A673 (cell line): ENCODE measurements around the gene SERINC3. TPM values are rescaled to one million over a fixed set of nuclear protein-coding genes. Genes with fewer than 3 reads are reported as not detected.
A peak's percentile ranks its signal among the peaks of the same experiment; 100 is the strongest.

Source experiments
- BruUV-seq: library from RNA; stranded (reverse); fragments of 400-500 nt; replicated peaks from 2 replicates; lab custom pipeline; 2021; lab: Mats Ljungman, UMichigan
- CTCF ChIA-PET: fragments of 300-600 bp; sonication (Branson Sonifier 250); formaldehyde crosslinking; loops from one replicate; lab custom pipeline; 2022; ENCODE audit warnings: antibody characterized with exemption; lab: Charles Lee
- POLR2A ChIA-PET: fragments of 300-600 bp; sonication (Branson Sonifier 250); formaldehyde crosslinking; loops from one replicate; lab custom pipeline; 2022; ENCODE audit warnings: antibody characterized with exemption; ENCODE audit not compliant: low non-redundant PET; lab: Charles Lee
- DNase-seq: peaks from one replicate; pipeline ENCODE4 v3.0.0-alpha.2; 2015; ENCODE audit warnings: low spot score
- H3K27ac ChIP-seq: fragments of 200-600 bp; sonication (generic); 2 replicates; pipeline ENCODE4 v1.5.1; 2016; ENCODE audit warnings: mixed run types, low read depth, mild to moderate bottlenecking, mixed read lengths, antibody characterized with exemption, low read length; ENCODE audit not compliant: poor library complexity, severe bottlenecking
- H3K27me3 ChIP-seq: fragments of 200-600 bp; sonication (generic); replicated peaks from 2 replicates; pipeline ENCODE4 v1.6.1; 2017; ENCODE audit warnings: mixed run types, low read depth, mild to moderate bottlenecking, mixed read lengths, antibody characterized with exemption, low read length; ENCODE audit not compliant: insufficient read depth, poor library complexity
- H3K36me3 ChIP-seq: fragments of 200-600 bp; sonication (generic); 2 replicates; pipeline ENCODE4 v1.6.1; 2016; ENCODE audit warnings: mixed run types, mild to moderate bottlenecking, mixed read lengths, antibody characterized with exemption, low read length; ENCODE audit not compliant: insufficient read depth, poor library complexity, severe bottlenecking
- H3K4me1 ChIP-seq: fragments of 200-600 bp; sonication (generic); 2 replicates; pipeline ENCODE4 v1.6.1; 2017; ENCODE audit warnings: mixed run types, mild to moderate bottlenecking, mixed read lengths, antibody characterized with exemption, low read length; ENCODE audit not compliant: insufficient read depth, poor library complexity, severe bottlenecking
- H3K4me3 ChIP-seq: fragments of 200-600 bp; sonication (generic); 2 replicates; pipeline ENCODE4 v1.5.1; 2016; ENCODE audit warnings: low read depth, mixed run types, mild to moderate bottlenecking, mixed read lengths, low read length; ENCODE audit not compliant: poor library complexity, severe bottlenecking
- H3K9me3 ChIP-seq: fragments of 200-600 bp; sonication (generic); 2 replicates; pipeline ENCODE4 v1.6.1; 2016; ENCODE audit warnings: mixed run types, low read depth, mild to moderate bottlenecking, mixed read lengths, antibody characterized with exemption, low read length; ENCODE audit not compliant: poor library complexity, severe bottlenecking
- EZH2 ChIP-seq: fragments of 200-600 bp; sonication (generic); IDR thresholded peaks from 2 replicates; pipeline ENCODE4 v1.6.1; 2017; ENCODE audit warnings: borderline replicate concordance, low read depth, mild to moderate bottlenecking, mixed read lengths, antibody characterized with exemption, low read length; ENCODE audit not compliant: poor library complexity, severe bottlenecking
- intact Hi-C: fragments of 100-400 bp; cut with micrococcal nuclease; formaldehyde crosslinking; loops from one replicate; pipeline ENCODE4 v1.10.0; 2022; ENCODE audit not compliant: unreplicated experiment
- total RNA-seq: library from RNA; stranded (reverse); gene quantifications from 2 replicates; pipeline ENCODE4 v1.2.3, GENCODE V29; 2021
- TF ChIP-seq, protein P1 (sequence below): fragments of 300-800, 200-600 bp; sonication (generic); conservative IDR thresholded peaks from 2 replicates; pipeline ENCODE4 v1.5.1; 2017; ENCODE audit warnings: low read depth, mild to moderate bottlenecking, antibody characterized with exemption, low read length, moderate library complexity, mixed read lengths

Gene SERINC3
- total RNA-seq, 1 experiment from 2014 or later = 50.5 TPM

DNA sequence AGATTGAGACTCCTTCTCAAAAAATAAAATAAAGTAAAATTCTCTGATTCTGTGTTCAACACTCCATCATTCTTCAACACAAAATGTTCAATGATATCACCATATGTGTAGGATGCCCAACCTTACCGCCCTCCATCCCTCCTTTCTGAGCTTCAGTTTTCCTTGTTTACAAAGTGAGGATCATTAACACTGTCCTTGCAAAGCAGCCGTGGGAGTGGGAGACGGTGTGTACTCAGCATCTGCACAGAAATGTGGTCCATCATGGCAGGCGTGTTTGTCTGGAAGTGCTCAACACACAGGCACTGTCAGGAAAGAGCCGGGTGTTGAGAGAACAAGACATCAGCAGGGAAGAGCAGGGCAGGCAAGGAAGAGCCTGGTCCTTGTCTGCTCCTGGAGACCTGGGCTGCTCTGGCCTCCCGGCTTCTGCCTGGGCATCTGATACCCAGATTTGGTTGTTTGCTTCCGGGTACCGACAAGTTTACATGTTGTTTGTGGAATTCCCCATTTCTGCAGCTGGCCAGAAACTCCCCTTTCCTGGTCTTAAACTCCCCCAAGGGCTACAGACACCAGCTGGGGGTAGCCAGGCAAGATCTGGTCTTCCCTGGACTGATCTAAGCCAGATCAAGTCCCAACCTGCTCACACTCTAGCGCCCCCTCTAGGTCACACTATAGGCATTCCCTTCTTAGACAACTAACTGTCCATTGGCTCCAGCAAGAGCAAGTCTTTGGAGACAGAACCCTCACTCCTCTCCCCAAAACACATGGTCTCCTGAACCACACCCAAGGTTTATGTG is 72.9 kb downstream of the SERINC3 start:
- no peak overlapping the region for H3K4me3 ChIP-seq
- no peak for TF ChIP-seq EZH2
- TF ChIP-seq, protein P1, sequence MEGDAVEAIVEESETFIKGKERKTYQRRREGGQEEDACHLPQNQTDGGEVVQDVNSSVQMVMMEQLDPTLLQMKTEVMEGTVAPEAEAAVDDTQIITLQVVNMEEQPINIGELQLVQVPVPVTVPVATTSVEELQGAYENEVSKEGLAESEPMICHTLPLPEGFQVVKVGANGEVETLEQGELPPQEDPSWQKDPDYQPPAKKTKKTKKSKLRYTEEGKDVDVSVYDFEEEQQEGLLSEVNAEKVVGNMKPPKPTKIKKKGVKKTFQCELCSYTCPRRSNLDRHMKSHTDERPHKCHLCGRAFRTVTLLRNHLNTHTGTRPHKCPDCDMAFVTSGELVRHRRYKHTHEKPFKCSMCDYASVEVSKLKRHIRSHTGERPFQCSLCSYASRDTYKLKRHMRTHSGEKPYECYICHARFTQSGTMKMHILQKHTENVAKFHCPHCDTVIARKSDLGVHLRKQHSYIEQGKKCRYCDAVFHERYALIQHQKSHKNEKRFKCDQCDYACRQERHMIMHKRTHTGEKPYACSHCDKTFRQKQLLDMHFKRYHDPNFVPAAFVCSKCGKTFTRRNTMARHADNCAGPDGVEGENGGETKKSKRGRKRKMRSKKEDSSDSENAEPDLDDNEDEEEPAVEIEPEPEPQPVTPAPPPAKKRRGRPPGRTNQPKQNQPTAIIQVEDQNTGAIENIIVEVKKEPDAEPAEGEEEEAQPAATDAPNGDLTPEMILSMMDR = peak; percentile 66
- BruUV-seq = no TSS peak
- no peaks in the 10 kb centered on the region for H3K27me3 ChIP-seq
- intact Hi-C loops = no loop called here
- H3K36me3 ChIP-seq = no peaks in the 10 kb centered on the region
- no peaks in the 10 kb centered on the region for H3K9me3 ChIP-seq
- H3K4me1 ChIP-seq = no peaks in the 10 kb centered on the region
- CTCF ChIA-PET = no interaction called here
- DNase-seq = peak; percentile 46
- H3K27ac ChIP-seq = no peak overlapping the region
- POLR2A ChIA-PET = no interaction called here

DNA sequence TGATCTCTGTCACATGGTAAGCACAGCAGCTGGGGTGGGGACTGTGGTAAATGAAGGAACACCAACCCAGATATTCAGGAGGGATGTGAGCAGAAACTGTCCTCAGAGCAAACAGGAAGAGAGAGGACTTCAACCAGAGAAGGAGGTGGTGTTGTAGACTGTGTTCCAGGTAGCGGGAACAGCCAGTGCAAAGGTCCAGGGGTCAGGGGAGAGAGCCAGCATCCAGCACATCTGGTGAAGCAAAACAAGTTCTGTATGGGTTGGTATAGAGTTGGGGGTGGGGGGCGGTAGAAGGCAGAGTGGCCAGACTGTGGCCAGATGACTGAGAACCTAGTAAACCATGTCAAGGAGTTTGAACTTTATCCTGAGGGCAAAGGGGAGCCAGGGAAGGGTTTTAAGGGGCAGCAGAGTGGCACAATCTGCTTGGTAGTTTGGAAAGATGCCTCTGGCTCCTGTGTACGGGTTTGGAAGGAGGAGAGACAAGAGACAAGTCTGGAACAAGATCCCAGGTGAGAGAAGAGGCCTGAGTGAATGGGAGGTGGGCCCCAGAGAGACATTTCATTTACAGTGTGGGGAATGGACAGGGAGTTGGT is 73.9 kb downstream of the SERINC3 start:
- Histone ChIP-seq H3K4me3 (no peak overlapping the region), H3K4me1 (no peaks in the 10 kb centered on the region), H3K27me3 (no peaks in the 10 kb centered on the region), H3K9me3 (no peaks in the 10 kb centered on the region), H3K36me3 (no peaks in the 10 kb centered on the region), H3K27ac (no peak overlapping the region)
- no TSS peak for BruUV-seq
- POLR2A ChIA-PET = no interaction called here
- intact Hi-C loops = no loop called here
- no peak for DNase-seq
- no peak for TF ChIP-seq EZH2
- TF ChIP-seq, protein P1 = no peak
- CTCF ChIA-PET = no interaction called here

Other genes with a start within 250 kb of the SERINC3 start
- 5.7 TPM in 2 replicates for gene FITM2, start 210.9 kb downstream of the SERINC3 start, total RNA-seq
- not detected in 2 replicates for gene R3HDML, start 185.0 kb downstream of the SERINC3 start, total RNA-seq
- gene HNF4A, start 166.4 kb downstream of the SERINC3 start, total RNA-seq = not detected in 2 replicates
- 14.3 and 14.6 TPM in 2 replicates for gene TTPAL, start 46.2 kb downstream of the SERINC3 start, total RNA-seq
- gene PKIG, start 60.5 kb upstream of the SERINC3 start, total RNA-seq = 58.5 and 64.9 TPM in 2 replicates
- gene ADA, start 129.6 kb upstream of the SERINC3 start, total RNA-seq = 19.3 and 27.2 TPM in 2 replicates
- gene CCN5, start 193.3 kb upstream of the SERINC3 start, total RNA-seq = not detected in 2 replicates
- gene KCNK15, start 223.8 kb upstream of the SERINC3 start, total RNA-seq = not detected in 2 replicates